IPS-18a (cell line): ENCODE measurements around the gene MYO5A.
"Not testable (repeated sequence)": the region's sequence is repeated elsewhere in the genome, so short reads cannot be mapped to it uniquely, and the experiment has no call there.

ENCODE experiments used
- H3K27ac ChIP-seq: one replicate; pipeline ENCODE4 v1.5.1; 2013; ENCODE audit warnings: low read length
- H3K27me3 ChIP-seq: one replicate; pipeline ENCODE4 v1.6.1; 2013; ENCODE audit warnings: mild to moderate bottlenecking, low read length; ENCODE audit not compliant: control insufficient read depth, insufficient read depth
- H3K36me3 ChIP-seq: one replicate; pipeline ENCODE4 v1.6.1; 2013; ENCODE audit warnings: low read depth, low read length; ENCODE audit not compliant: control insufficient read depth
- H3K4me1 ChIP-seq: one replicate; pipeline ENCODE4 v1.6.1; 2013; ENCODE audit warnings: low read depth, low read length; ENCODE audit not compliant: control insufficient read depth
- H3K4me3 ChIP-seq: one replicate; pipeline ENCODE4 v1.5.1; 2013; ENCODE audit warnings: low read length
- H3K9ac ChIP-seq: one replicate; pipeline ENCODE4 v1.6.1; 2013; ENCODE audit warnings: mild to moderate bottlenecking, low read length, moderate library complexity
- H3K9me3 ChIP-seq: one replicate; pipeline ENCODE4 v1.6.1; 2013; ENCODE audit warnings: low read depth, low read length; ENCODE audit not compliant: control insufficient read depth

Gene MYO5A

DNA sequence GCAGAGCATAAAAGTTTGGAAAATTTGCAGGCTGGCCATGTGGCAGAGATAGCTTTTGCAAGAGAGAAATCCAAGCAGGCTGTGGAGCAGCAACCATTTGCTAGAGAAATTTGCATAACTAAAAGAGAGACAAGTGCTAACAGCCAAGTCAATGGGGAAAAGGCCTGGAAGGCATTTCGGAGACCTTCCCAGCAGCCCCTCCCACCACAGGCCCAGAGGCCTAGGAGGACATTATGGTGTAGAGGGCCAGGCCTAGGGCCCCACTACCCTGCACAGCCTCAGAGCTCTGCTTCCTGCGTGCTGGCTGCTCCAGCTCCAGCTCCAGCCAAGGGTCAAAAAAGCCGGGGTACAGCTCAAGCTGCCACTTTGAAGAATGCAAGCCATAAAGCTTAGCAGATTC, 82.7 kb downstream of the MYO5A start:
- H3K4me1 ChIP-seq, result peaks cover 5% of the 10 kb centered on the region
- H3K27me3 ChIP-seq, result no peaks in the 10 kb centered on the region
- no peak overlapping the region for H3K9ac ChIP-seq
- H3K4me3 ChIP-seq, result no peak overlapping the region
- no peaks in the 10 kb centered on the region for H3K36me3 ChIP-seq
- H3K9me3 ChIP-seq, result peaks cover 8% of the 10 kb centered on the region
- no peak overlapping the region for H3K27ac ChIP-seq

DNA sequence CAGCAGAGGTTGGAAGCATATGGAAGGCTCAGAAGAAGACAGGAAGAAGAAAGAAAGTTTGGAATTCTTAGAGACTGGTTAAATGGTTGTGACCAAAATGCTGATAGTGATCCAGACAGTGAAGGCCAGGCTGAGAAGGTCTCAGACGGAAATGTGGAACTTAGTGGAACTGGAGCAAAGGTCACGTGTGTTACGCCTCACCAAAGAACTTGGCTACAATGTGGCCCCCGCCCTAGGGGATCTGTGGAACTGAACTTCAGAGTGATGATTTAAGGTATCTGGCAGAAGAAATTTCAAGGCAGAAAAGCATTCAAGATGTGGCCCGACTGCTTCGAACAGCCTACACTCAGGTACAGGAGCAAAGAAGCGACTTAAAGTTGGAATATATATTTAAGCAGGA, 83.1 kb downstream of the MYO5A start:
- Histone ChIP-seq H3K9ac (no peak overlapping the region), H3K4me3 (no peak overlapping the region), H3K9me3 (peaks cover 8% of the 10 kb centered on the region), H3K4me1 (peaks cover 5% of the 10 kb centered on the region), H3K27ac (no peak overlapping the region), H3K36me3 (no peaks in the 10 kb centered on the region), H3K27me3 (no peaks in the 10 kb centered on the region)

DNA sequence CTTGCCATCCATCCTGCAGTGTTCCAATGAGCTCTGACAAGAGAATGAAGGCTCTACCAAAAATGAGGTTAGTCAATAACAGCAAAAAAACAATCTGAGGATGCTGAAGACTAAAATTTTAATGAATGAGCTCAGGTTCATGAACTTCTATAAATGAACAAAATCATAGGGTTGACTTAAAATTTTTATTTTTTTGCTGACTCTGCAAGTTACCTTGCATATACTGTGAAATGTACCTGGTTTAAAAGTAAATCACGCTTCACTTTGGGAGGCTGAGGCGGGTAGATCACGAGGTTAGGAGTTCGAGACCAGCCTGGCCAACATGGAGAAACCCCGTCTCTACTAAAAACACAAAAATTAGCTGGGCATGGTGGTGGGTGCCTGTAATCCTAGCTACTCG, 85.5 kb downstream of the MYO5A start:
- not testable (repeated sequence) for H3K9me3 ChIP-seq, H3K27me3 ChIP-seq, H3K4me3 ChIP-seq, H3K9ac ChIP-seq, H3K27ac ChIP-seq, H3K36me3 ChIP-seq, H3K4me1 ChIP-seq

DNA sequence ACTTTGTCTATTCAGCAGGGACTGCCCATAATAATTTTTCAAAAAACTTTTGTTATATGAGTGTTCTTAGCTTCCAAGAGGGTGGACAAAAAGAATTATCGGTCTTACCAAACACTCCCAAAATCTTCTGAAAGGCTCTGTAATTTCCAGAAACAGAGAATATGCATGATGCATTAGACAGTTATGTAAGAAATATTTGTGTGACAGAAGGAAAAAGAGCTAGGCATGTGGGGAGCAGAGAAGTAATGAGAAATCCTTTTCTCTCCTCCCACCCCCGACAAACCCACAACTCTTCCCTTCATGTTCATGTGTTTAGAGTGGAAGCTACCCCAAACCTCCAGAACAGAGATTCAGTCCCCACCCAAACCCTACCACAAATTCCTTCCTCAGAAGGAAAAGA, 86.8 kb downstream of the MYO5A start:
- Histone ChIP-seq H3K27ac (no peak overlapping the region), H3K9me3 (peaks cover 6% of the 10 kb centered on the region), H3K27me3 (no peaks in the 10 kb centered on the region), H3K4me1 (no peaks in the 10 kb centered on the region), H3K4me3 (no peak overlapping the region), H3K9ac (no peak overlapping the region), H3K36me3 (no peaks in the 10 kb centered on the region)

DNA sequence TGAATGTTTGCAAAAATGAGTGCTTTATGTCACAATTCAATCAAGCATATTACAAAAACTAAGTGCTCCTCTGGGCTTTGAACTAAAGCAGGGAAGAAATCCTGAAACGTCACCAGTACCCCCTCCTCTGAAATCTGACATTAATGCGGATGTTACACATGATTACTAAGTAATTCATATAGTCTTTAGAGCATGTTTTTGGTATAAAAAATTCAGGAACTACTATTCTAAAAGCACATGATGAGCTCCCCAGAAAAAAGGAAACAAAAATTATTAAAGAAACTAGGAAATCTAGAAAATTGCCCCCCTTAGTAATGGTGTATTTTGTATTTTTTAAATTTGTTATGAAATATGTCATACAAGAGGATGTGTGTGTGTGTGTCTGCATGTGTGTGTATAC, 87.7 kb downstream of the MYO5A start:
- no peaks in the 10 kb centered on the region for H3K36me3 ChIP-seq
- H3K4me1 ChIP-seq, result no peaks in the 10 kb centered on the region
- no peaks in the 10 kb centered on the region for H3K9me3 ChIP-seq
- no peaks in the 10 kb centered on the region for H3K27me3 ChIP-seq
- H3K4me3 ChIP-seq, result no peak overlapping the region
- no peak overlapping the region for H3K9ac ChIP-seq
- H3K27ac ChIP-seq, result no peak overlapping the region

DNA sequence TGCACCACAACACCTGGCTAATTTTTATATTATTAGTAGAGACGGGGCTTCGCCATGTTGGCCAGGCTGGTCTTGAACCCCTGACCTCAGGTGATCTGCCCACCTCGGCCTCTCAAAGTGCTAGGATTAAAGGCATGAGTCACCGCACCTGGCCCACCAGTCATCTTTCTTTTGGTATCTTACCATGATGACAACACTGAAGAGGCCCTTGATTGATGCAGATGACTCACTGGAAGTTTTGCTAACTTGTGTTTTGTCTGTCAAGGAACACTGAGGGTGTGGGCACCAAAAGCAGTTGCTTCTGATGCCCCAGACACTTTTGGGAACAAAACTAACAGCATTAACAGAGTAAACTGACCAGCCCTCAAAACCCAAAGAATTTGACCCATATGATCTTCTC, 88.3 kb downstream of the MYO5A start:
- H3K9me3 ChIP-seq, result no peaks in the 10 kb centered on the region
- no peaks in the 10 kb centered on the region for H3K27me3 ChIP-seq
- H3K27ac ChIP-seq, result no peak overlapping the region
- H3K4me3 ChIP-seq, result no peak overlapping the region
- H3K36me3 ChIP-seq, result no peaks in the 10 kb centered on the region
- H3K4me1 ChIP-seq, result no peaks in the 10 kb centered on the region
- no peak overlapping the region for H3K9ac ChIP-seq

DNA sequence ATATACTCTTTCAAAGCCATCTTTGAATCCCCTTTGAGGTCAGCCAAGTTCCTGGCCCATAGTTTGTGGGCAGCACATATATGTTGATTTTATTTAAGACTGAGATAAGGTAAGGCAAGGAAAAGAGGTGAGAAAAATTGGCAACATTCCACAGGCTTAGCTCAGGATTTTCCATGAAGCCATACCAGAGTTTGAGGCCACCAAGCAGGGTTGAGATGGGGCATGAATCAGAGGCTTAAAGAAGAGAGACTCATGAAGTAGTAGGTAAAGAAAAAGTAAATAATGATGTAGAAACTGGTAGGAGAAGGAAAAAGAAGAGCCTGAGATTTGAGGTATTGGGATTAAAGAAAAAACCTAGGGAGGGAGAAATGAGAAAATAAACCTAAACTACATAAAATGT, 89.2 kb downstream of the MYO5A start:
- H3K27me3 ChIP-seq, result no peaks in the 10 kb centered on the region

DNA sequence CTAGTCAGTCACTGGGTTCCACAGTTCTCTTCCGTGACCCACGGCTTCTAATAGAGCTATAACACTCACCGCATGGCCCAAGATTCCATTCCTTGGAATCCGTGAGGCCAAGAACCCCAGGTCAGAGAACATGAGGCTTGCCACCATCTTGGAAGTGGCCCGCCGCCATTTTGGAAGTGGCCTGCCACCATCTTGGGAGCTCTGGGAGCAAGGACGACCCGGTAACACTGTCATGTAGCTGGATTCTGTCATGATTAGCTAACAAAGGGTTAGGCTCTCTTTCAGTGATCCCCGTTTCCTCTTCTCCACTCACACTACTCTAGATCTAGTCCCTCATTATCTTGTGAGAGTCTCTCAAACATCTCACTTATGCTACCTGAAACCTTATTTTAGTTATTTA, 89.6 kb downstream of the MYO5A start:
- H3K36me3 ChIP-seq, H3K9ac ChIP-seq, H3K4me3 ChIP-seq, H3K27me3 ChIP-seq, H3K27ac ChIP-seq, H3K9me3 ChIP-seq, H3K4me1 ChIP-seq: not testable (repeated sequence)

More for the DNA sequence above, 89.2 kb downstream of the MYO5A start:
- Histone ChIP-seq H3K27ac (no peak overlapping the region), H3K4me1 (no peaks in the 10 kb centered on the region), H3K4me3 (no peak overlapping the region), H3K36me3 (no peaks in the 10 kb centered on the region), H3K9ac (no peak overlapping the region), H3K9me3 (no peaks in the 10 kb centered on the region)

DNA sequence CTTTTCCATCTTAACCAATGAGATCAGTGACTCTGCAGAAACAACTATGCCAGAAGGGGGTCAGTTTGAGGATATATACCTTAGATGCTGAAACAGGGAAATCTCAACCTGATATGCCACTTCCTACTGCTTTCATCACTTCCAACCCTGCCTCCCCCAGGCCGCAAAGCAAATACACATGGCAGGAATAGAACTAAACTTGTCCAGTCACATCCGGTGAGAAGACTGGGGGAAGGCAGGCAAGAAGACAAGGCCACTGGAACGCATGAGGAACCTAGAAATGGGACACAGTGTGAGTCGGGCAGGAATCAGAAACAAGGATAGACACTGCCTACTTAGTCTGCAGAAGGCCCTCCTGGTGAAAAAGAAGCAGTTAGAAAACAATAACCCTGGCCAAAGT, 90.6 kb downstream of the MYO5A start:
- H3K4me1 ChIP-seq, result no peaks in the 10 kb centered on the region
- no peaks in the 10 kb centered on the region for H3K36me3 ChIP-seq
- no peak overlapping the region for H3K9ac ChIP-seq
- no peaks in the 10 kb centered on the region for H3K27me3 ChIP-seq
- no peak overlapping the region for H3K27ac ChIP-seq
- no peaks in the 10 kb centered on the region for H3K9me3 ChIP-seq
- H3K4me3 ChIP-seq, result no peak overlapping the region

DNA sequence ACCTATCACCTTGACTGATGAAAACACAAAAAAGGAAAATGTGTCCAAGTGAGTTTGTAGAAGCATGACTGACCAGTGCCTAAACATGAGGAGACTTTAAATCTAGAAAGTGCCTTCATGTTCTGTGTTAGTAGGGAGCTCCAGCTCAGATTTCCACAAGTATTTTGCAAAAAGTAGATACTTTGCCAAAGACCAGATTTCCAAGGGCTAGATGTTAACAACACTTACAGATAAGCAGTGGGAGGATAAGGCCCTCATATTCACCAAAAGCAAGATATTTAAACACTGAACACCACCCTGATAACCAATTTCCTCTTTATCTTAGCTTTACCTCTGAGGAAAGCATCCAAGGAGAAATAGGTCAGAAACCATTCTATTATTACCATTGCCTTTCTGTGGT, 91.0 kb downstream of the MYO5A start:
- Histone ChIP-seq H3K36me3 (no peaks in the 10 kb centered on the region), H3K9ac (no peak overlapping the region), H3K4me1 (no peaks in the 10 kb centered on the region), H3K4me3 (no peak overlapping the region), H3K27ac (no peak overlapping the region), H3K9me3 (no peaks in the 10 kb centered on the region), H3K27me3 (no peaks in the 10 kb centered on the region)

DNA sequence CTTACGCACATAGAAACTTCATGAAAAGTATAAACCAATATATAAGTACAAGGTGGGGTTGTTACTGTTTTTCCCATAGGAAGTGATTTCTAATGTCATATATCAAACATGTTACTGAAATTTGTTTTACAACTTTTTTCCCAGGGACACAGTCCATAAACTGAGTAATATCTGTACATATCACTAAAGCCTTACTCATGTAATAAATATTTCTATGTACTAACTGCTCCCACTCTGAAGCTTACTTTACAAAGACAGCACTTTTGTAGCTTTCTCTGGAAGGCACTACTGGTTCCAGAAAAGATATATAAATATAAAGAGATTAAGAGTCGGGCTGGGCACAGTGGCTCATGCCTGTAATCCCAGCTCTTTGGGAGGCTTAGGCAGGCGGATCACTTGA, 91.7 kb downstream of the MYO5A start:
- Histone ChIP-seq H3K9me3 (no peaks in the 10 kb centered on the region), H3K9ac (no peak overlapping the region), H3K4me3 (no peak overlapping the region), H3K36me3 (no peaks in the 10 kb centered on the region), H3K27ac (no peak overlapping the region), H3K27me3 (no peaks in the 10 kb centered on the region), H3K4me1 (no peaks in the 10 kb centered on the region)

DNA sequence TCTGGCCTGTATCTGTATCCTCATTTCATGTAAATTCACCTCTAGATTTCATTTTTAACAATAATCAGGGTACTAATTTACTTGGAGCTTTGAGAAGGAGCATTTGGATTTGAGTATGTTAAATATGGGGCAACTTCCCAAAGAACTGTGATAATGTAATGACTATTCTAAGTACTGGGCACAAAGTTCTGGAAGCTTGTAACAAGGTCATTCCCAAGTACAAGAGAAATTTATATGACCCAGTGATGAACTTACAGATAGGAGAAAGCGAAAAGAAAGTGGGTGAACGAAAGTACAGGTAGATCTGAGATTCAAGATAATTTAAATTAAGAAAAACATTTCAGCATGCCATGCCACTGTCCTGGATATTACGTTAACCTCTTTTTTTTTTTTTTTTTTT, 93.8 kb downstream of the MYO5A start:
- Histone ChIP-seq H3K4me1 (no peaks in the 10 kb centered on the region), H3K4me3 (no peak overlapping the region), H3K9me3 (no peaks in the 10 kb centered on the region), H3K36me3 (no peaks in the 10 kb centered on the region), H3K27ac (no peak overlapping the region), H3K27me3 (no peaks in the 10 kb centered on the region), H3K9ac (no peak overlapping the region)

DNA sequence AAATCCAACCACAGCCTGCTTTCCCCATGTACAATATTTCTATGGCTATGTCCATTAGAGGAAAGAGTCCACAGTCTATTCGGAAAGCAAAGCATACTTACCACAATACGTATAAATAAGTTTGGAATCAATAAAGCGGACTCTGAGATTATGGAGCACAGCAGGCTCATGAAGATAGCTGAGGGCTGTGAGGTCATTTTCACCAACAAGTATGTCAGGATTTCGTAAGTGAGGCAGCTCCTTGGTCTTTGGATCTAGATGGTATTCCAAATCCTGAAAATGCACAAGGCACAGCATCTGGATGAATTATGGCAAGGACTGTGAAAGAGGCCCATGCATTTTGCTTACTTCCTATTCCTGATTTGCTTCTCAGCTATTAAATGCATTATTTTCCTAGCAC, 100.4 kb downstream of the MYO5A start:
- Histone ChIP-seq H3K4me1 (no peaks in the 10 kb centered on the region), H3K27ac (no peak overlapping the region), H3K9ac (no peak overlapping the region), H3K9me3 (no peaks in the 10 kb centered on the region), H3K4me3 (no peak overlapping the region), H3K36me3 (no peaks in the 10 kb centered on the region), H3K27me3 (no peaks in the 10 kb centered on the region)
